SJCRH30 (cell line): ENCODE measurements around the gene OR6N1. TPM values are rescaled to one million over a fixed set of nuclear protein-coding genes. Genes with fewer than 3 reads are reported as not detected.

Source experiments
- DNase-seq, 2 experiments: peaks; one replicate each; pipeline ENCODE4 v3.0.0-alpha.2; 2015 to 2020
- H3K27ac ChIP-seq: fragments of 250-450 bp; sonication (Bioruptor Pico); 2 replicates; pipeline ENCODE4 v1.5.1; 2020; ENCODE audit warnings: mild to moderate bottlenecking, moderate library complexity
- H3K27me3 ChIP-seq: fragments of 250-450 bp; sonication (Bioruptor Pico); 2 replicates; pipeline ENCODE4 v1.5.1; 2020; ENCODE audit warnings: mild to moderate bottlenecking, moderate library complexity
- H3K36me3 ChIP-seq: fragments of 250-450 bp; sonication (Bioruptor Pico); 2 replicates; pipeline ENCODE4 v1.5.1; 2020; ENCODE audit warnings: mild to moderate bottlenecking, moderate library complexity
- H3K4me1 ChIP-seq: fragments of 250-450 bp; sonication (Bioruptor Pico); 2 replicates; pipeline ENCODE4 v1.5.1; 2020; ENCODE audit warnings: mild to moderate bottlenecking, moderate library complexity
- H3K4me3 ChIP-seq: fragments of 250-450 bp; sonication (Bioruptor Pico); 2 replicates; pipeline ENCODE4 v1.5.1; 2020; ENCODE audit warnings: mild to moderate bottlenecking, moderate library complexity
- H3K9me3 ChIP-seq: fragments of 250-450 bp; sonication (Bioruptor Pico); replicated peaks from 2 replicates; pipeline ENCODE4 v1.5.1; 2020; ENCODE audit warnings: mild to moderate bottlenecking, moderate library complexity
- total RNA-seq: library from RNA; depleted of rRNA; stranded (reverse); fragments of >200 nt; shearing (Covaris generic); gene quantifications from 2 replicates; pipeline ENCODE4 v1.2.3, GENCODE V29; 2014; rRNA removed

OR6N1 gene
- total RNA-seq, 1 experiment from 2014 or later: not detected

GRCh38 chr1:158717344-158717743 is 54.7 kb downstream of the OR6N1 start:
- Histone ChIP-seq H3K27me3 (no peaks in the 10 kb centered on the region), H3K4me3 (no peak overlapping the region), H3K9me3 (no peaks in the 10 kb centered on the region), H3K4me1 (no peaks in the 10 kb centered on the region), H3K27ac (no peak overlapping the region), H3K36me3 (no peaks in the 10 kb centered on the region)
- no peak for DNase-seq

- H3K27me3 ChIP-seq: no peaks in the 10 kb centered on the region
- no peak for DNase-seq
- no peaks in the 10 kb centered on the region for H3K9me3 ChIP-seq
- no peaks in the 10 kb centered on the region for H3K4me1 ChIP-seq
- no peak overlapping the region for H3K27ac ChIP-seq
- no peak overlapping the region for H3K4me3 ChIP-seq
- no peaks in the 10 kb centered on the region for H3K36me3 ChIP-seq
These were observed 55.7 kb downstream of the OR6N1 start for GRCh38 chr1:158716335-158716734.

GRCh38 chr1:158714754-158715153 is 57.2 kb downstream of the OR6N1 start:
- no peak for DNase-seq
- H3K4me3 ChIP-seq: no peak overlapping the region
- no peaks in the 10 kb centered on the region for H3K36me3 ChIP-seq
- H3K9me3 ChIP-seq: no peaks in the 10 kb centered on the region
- H3K27me3 ChIP-seq: no peaks in the 10 kb centered on the region
- no peaks in the 10 kb centered on the region for H3K4me1 ChIP-seq
- H3K27ac ChIP-seq: no peak overlapping the region

Other genes starting within 250 kb of the OR6N1 start
- not detected in 2 replicates for gene OR6Y1, start 217.8 kb downstream of the OR6N1 start, total RNA-seq
- not detected in 2 replicates for gene OR6P1, start 201.6 kb downstream of the OR6N1 start, total RNA-seq
- not detected in 2 replicates for gene OR10X1, start 192.3 kb downstream of the OR6N1 start, total RNA-seq
- not detected in 2 replicates for gene OR10Z1, start 166.9 kb downstream of the OR6N1 start, total RNA-seq
- not detected in 2 replicates for gene SPTA1, start 85.5 kb downstream of the OR6N1 start, total RNA-seq
- not detected in 2 replicates for gene OR6K2, start 71.5 kb downstream of the OR6N1 start, total RNA-seq
- gene OR6K3, start 51.5 kb downstream of the OR6N1 start, total RNA-seq: not detected in 2 replicates
- not detected in 2 replicates for gene OR6K6, start 17.5 kb downstream of the OR6N1 start, total RNA-seq
- gene OR6N2, start 9.0 kb upstream of the OR6N1 start, total RNA-seq: not detected in 2 replicates
- not detected in 2 replicates for gene MNDA, start 59.2 kb upstream of the OR6N1 start, total RNA-seq
- not detected in 2 replicates for gene PYHIN1, start 159.4 kb upstream of the OR6N1 start, total RNA-seq
- gene IFI16, start 237.7 kb upstream of the OR6N1 start, total RNA-seq: 55.5 and 63.8 TPM in 2 replicates